Natural killer cell (primary cell): Measurements from ENCODE around the gene SLC25A52. TPM values are rescaled to one million over a fixed set of nuclear protein-coding genes. Genes with fewer than 3 reads are reported as not detected.
"Not testable (repeated sequence)": the region's sequence is repeated elsewhere in the genome, so short reads cannot be mapped to it uniquely, and the experiment has no call there.

Experiments
- ATAC-seq, 3 donors: fragments of 150-1000 bp in 2 of 3; fragments of 200-7000 bp in 1 of 3; cut with Tn5 transposase; 1 replicate in 1 of 3; 2 replicates in 2 of 3; pipeline ENCODE4 v1.10.0; 2021; ENCODE audit warnings: mild to moderate bottlenecking in 2 of 3, moderate library complexity in 2 of 3
- DNase-seq, 2 donors: peaks; one replicate each; pipeline versions ENCODE4 v3.0.0 to v3.0.0-alpha.2; 2013 to 2021; ENCODE audit warnings: mixed read lengths in 1 of 2
- H3K27ac ChIP-seq: one replicate; pipeline ENCODE4 v1.5.1; 2013; ENCODE audit warnings: mild to moderate bottlenecking, low read length
- H3K27me3 ChIP-seq: one replicate; pipeline ENCODE4 v1.6.1; 2013; ENCODE audit warnings: low read length; ENCODE audit not compliant: control insufficient read depth, insufficient read depth
- H3K36me3 ChIP-seq: one replicate; pipeline ENCODE4 v1.6.1; 2013; ENCODE audit warnings: low read length; ENCODE audit not compliant: control insufficient read depth, insufficient read depth
- H3K4me1 ChIP-seq: one replicate; pipeline ENCODE4 v1.6.1; 2013; ENCODE audit warnings: low read length; ENCODE audit not compliant: control insufficient read depth, insufficient read depth
- H3K4me3 ChIP-seq: one replicate; pipeline ENCODE4 v1.5.1; 2013; ENCODE audit warnings: low read length
- H3K9me3 ChIP-seq: one replicate; pipeline ENCODE4 v1.6.1; 2013; ENCODE audit warnings: low read length; ENCODE audit not compliant: control insufficient read depth, insufficient read depth
- H3K27ac Mint-ChIP-seq, 2 donors: one replicate each; pipeline ENCODE4 v1.8.0; 2022; ENCODE audit warnings: mild to moderate bottlenecking in 2 of 2, mixed read lengths in 2 of 2, moderate library complexity in 1 of 2
- H3K27me3 Mint-ChIP-seq, 2 donors: one replicate each; pipeline ENCODE4 v1.8.0; 2022; ENCODE audit warnings: low read depth in 2 of 2, mixed read lengths in 2 of 2
- H3K36me3 Mint-ChIP-seq: one replicate; pipeline ENCODE4 v1.8.0; 2022; ENCODE audit warnings: mixed read lengths
- H3K4me1 Mint-ChIP-seq, 2 donors: one replicate each; pipeline ENCODE4 v1.8.0; 2022; ENCODE audit warnings: mixed read lengths in 2 of 2
- H3K4me3 Mint-ChIP-seq: one replicate; pipeline ENCODE4 v1.8.0; 2022; ENCODE audit warnings: mild to moderate bottlenecking, moderate library complexity, mixed read lengths
- H3K9me3 Mint-ChIP-seq, 2 donors: one replicate each; pipeline ENCODE4 v1.8.0; 2022; ENCODE audit warnings: mixed read lengths in 2 of 2
- CTCF ChIP-seq: fragments of 200-600 bp; IDR thresholded peaks from one replicate; pipeline ENCODE4 v1.8.0; 2022; ENCODE audit warnings: antibody characterized with exemption
- WGBS: methylation state at CpG from one replicate; pipeline ENCODE4 v1.1.7; 2013; ENCODE audit warnings: missing lambda C conversion rate; ENCODE audit not compliant: insufficient coverage; 5-methylcytosine and 5-hydroxymethylcytosine counted together
- intact Hi-C: fragments of 100-400 bp; cut with micrococcal nuclease; formaldehyde crosslinking; loops from one replicate; pipeline ENCODE4 v1.14.2; 2022
- total RNA-seq, 4 donors: library from RNA; stranded (reverse); fragments of 120-200 nt in 1 of 4; gene quantifications; one replicate each; pipeline versions ENCODE4 v1.2.3 to v1.2.4, GENCODE V29; 2013 to 2022

SLC25A52 gene
- total RNA-seq: 1 to 10 TPM in 1 of 3 donors, under 1 TPM in 1, not detected in 1; 0.40 to 1.1 TPM
- total RNA-seq (2013): 0.25 TPM

GRCh38 chr18:31760695-31761094 is at the start of gene SLC25A52:
Gene SLC25A52, minus strand, starts transcription at chr18:31760880. Its CDS starts 219 bp downstream, at chr18:31760661.
- peaks cover 5 to 6% of the 10 kb centered on the region in 2 donors for H3K27me3 Mint-ChIP-seq
- DNase-seq (no peak), ATAC-seq (no peak)
- H3K27ac Mint-ChIP-seq: no peak within 1 kb of the TSS
- Histone ChIP-seq H3K27me3 (no peaks in the 10 kb centered on the region), H3K9me3 (no peaks in the 10 kb centered on the region), H3K27ac (no peak within 1 kb of the TSS), H3K4me1 (no peaks in the 10 kb centered on the region), H3K36me3 (no peaks in the 10 kb centered on the region), H3K4me3 (no peak within 1 kb of the TSS)
- H3K4me1 Mint-ChIP-seq: no peaks in the 10 kb centered on the region
- no peak for TF ChIP-seq CTCF
- no peak within 1 kb of the TSS for H3K4me3 Mint-ChIP-seq
- 90% methylated on average over 21 of the region's 21 CpGs for WGBS
- H3K36me3 Mint-ChIP-seq: no peaks in the 10 kb centered on the region
- intact Hi-C loops: no loop called here
- H3K9me3 Mint-ChIP-seq: no peaks in the 10 kb centered on the region

GRCh38 chr18:31809049-31809448 is 48.4 kb upstream of the SLC25A52 start:
- H3K9me3 ChIP-seq, ATAC-seq, H3K27ac Mint-ChIP-seq, H3K4me1 ChIP-seq, H3K27ac ChIP-seq, H3K4me1 Mint-ChIP-seq, H3K9me3 Mint-ChIP-seq, H3K4me3 ChIP-seq, H3K4me3 Mint-ChIP-seq, intact Hi-C loops, H3K36me3 ChIP-seq, DNase-seq, H3K27me3 ChIP-seq, H3K27me3 Mint-ChIP-seq, H3K36me3 Mint-ChIP-seq: not testable (repeated sequence)
- 90% methylated on average over 4 of the region's 4 CpGs for WGBS

- intact Hi-C loops: no loop called here
- no peak for ATAC-seq
- Histone ChIP-seq H3K27ac (no peak overlapping the region), H3K4me3 (no peak overlapping the region), H3K36me3 (no peaks in the 10 kb centered on the region), H3K9me3 (no peaks in the 10 kb centered on the region), H3K4me1 (no peaks in the 10 kb centered on the region), H3K27me3 (no peaks in the 10 kb centered on the region)
- H3K36me3 Mint-ChIP-seq: no peaks in the 10 kb centered on the region
- DNase-seq: no peak
- H3K27ac Mint-ChIP-seq: no peak overlapping the region
- no CpG with 5 or more reads among the region's 2 CpGs for WGBS
- H3K4me3 Mint-ChIP-seq: no peak overlapping the region
- no peaks in the 10 kb centered on the region for H3K4me1 Mint-ChIP-seq
- no peaks in the 10 kb centered on the region for H3K9me3 Mint-ChIP-seq
- no peaks in the 10 kb centered on the region for H3K27me3 Mint-ChIP-seq
- TF ChIP-seq CTCF: no peak
These were observed 40.4 kb upstream of the SLC25A52 start for GRCh38 chr18:31801078-31801477.

- H3K27ac Mint-ChIP-seq, DNase-seq, H3K4me1 ChIP-seq, H3K27me3 ChIP-seq, H3K4me3 ChIP-seq, H3K4me3 Mint-ChIP-seq, H3K27me3 Mint-ChIP-seq, H3K4me1 Mint-ChIP-seq, H3K9me3 Mint-ChIP-seq, H3K36me3 ChIP-seq, H3K27ac ChIP-seq, H3K36me3 Mint-ChIP-seq, H3K9me3 ChIP-seq, intact Hi-C loops, ATAC-seq: not testable (repeated sequence)
- WGBS: 81% methylated on average over 5 of the region's 5 CpGs
These were observed 38.6 kb upstream of the SLC25A52 start for GRCh38 chr18:31799257-31799656.

GRCh38 chr18:31798399-31798798 is 37.7 kb upstream of the SLC25A52 start:
- 80% methylated on average over 1 of the region's 2 CpGs for WGBS
- no peaks in the 10 kb centered on the region for H3K36me3 Mint-ChIP-seq

More at GRCh38 chr18:31798399-31798798, 37.7 kb upstream of the SLC25A52 start:
- H3K9me3 Mint-ChIP-seq: no peaks in the 10 kb centered on the region
- H3K9me3 ChIP-seq: no peaks in the 10 kb centered on the region
- no peaks in the 10 kb centered on the region for H3K36me3 ChIP-seq
- no peaks in the 10 kb centered on the region for H3K27me3 ChIP-seq
- H3K4me3 Mint-ChIP-seq: no peak overlapping the region
- TF ChIP-seq CTCF: no peak
- intact Hi-C loops: no loop called here
- H3K4me1 ChIP-seq: no peaks in the 10 kb centered on the region
- H3K4me3 ChIP-seq: no peak overlapping the region
- ATAC-seq (no peak), DNase-seq (no peak)
- no peaks in the 10 kb centered on the region for H3K4me1 Mint-ChIP-seq
- H3K27ac ChIP-seq: no peak overlapping the region
- no peaks in the 10 kb centered on the region for H3K27me3 Mint-ChIP-seq
- no peak overlapping the region for H3K27ac Mint-ChIP-seq
